HepG2 (cell line): ENCODE results near the gene WNT16. TPM values are rescaled to one million over a fixed set of nuclear protein-coding genes. Genes with fewer than 3 reads are reported as not detected.
A peak's percentile ranks its signal among the peaks of the same experiment; 100 is the strongest.

Experiments
- ATAC-seq: fragments of 200-7000 bp; cut with Tn5 transposase; 3 replicates; pipeline ENCODE4 v1.9.1; 2020; ENCODE audit warnings: mild to moderate bottlenecking, moderate library complexity
- BruUV-seq: library from RNA; stranded (reverse); fragments of 400-500 nt; replicated peaks from 2 replicates; lab custom pipeline; 2021; lab: Mats Ljungman, UMichigan
- CTCF ChIA-PET: fragments of 300-600 bp; formaldehyde crosslinking; extraction: SDS; loops from one replicate; lab custom pipeline; 2021; ENCODE audit warnings: low total read pairs, inconsistent platforms, low intra/inter-chr PET ratio; lab: Yijun Ruan, JAX
- POLR2A ChIA-PET: fragments of 350-600 bp; sonication (Branson Sonifier 250); formaldehyde crosslinking; loops from one replicate; lab custom pipeline; 2020; ENCODE audit warnings: antibody characterized with exemption, inconsistent platforms; lab: Yijun Ruan, JAX
- DNase-seq: peaks from one replicate; pipeline ENCODE4 v3.0.0-alpha.2; 2015; ENCODE audit warnings: low spot score
- FAIRE-seq: peaks from 3 replicates; lab custom pipeline; 2011; peaks lifted over from hg19 to GRCh38; lab: Jason Lieb, UNC
- H2AFZ ChIP-seq: one replicate; pipeline ENCODE4 v1.6.1; 2011; ENCODE audit warnings: low read length, inconsistent platforms
- H3K27ac ChIP-seq: fragments of 300-600 bp; 3 replicates; pipeline ENCODE4 v1.8.0; 2011; ENCODE audit warnings: mixed run types, mild to moderate bottlenecking, mixed read lengths, low read length, inconsistent platforms; ENCODE audit not compliant: insufficient read depth; ENCODE audit errors: extremely low read length
- H3K27me3 ChIP-seq, 2 experiments: fragments of 200-600 bp in 1 of 2; 2 replicates in 1 of 2; 3 replicates in 1 of 2; pipeline versions ENCODE4 v1.6.0 to v1.8.0; 2011; ENCODE audit warnings: low read length in 2 of 2, mild to moderate bottlenecking in 2 of 2, moderate library complexity in 2 of 2, inconsistent platforms in 1 of 2; ENCODE audit not compliant: insufficient read depth in 2 of 2, control insufficient read depth in 1 of 2
- H3K36me3 ChIP-seq, 2 experiments: fragments of 200-600 bp in 1 of 2; replicated peaks in 1 of 2; 2 replicates in 1 of 2; 3 replicates in 1 of 2; pipeline versions ENCODE4 v1.5.1 to v1.8.0; 2011; ENCODE audit warnings: low read length in 2 of 2, inconsistent platforms in 1 of 2; ENCODE audit not compliant: insufficient read depth in 2 of 2, control insufficient read depth in 1 of 2
- H3K4me1 ChIP-seq: 2 replicates; pipeline ENCODE4 v1.5.1; 2012; ENCODE audit warnings: low read length, inconsistent platforms; ENCODE audit not compliant: insufficient read depth
- H3K4me2 ChIP-seq: 2 replicates; pipeline ENCODE4 v1.6.0; 2011; ENCODE audit warnings: low read depth, low read length, inconsistent platforms
- H3K4me3 ChIP-seq, 3 experiments: fragments of 200-600 bp in 1 of 3; sonication (generic), shearing (Covaris generic) in 1 of 3; replicated peaks in 1 of 3; 2 replicates each; pipeline ENCODE4 v1.5.1; 2011 to 2016; ENCODE audit warnings: low read length in 3 of 3, inconsistent platforms in 2 of 3, low read depth in 2 of 3, mild to moderate bottlenecking in 2 of 3, control low read depth in 1 of 3, mixed read lengths in 1 of 3; ENCODE audit not compliant: insufficient read depth in 1 of 3
- H3K79me2 ChIP-seq: one replicate; pipeline ENCODE4 v1.6.1; 2011; ENCODE audit warnings: low read length, inconsistent platforms; ENCODE audit not compliant: insufficient read depth
- H3K9ac ChIP-seq: 2 replicates; pipeline ENCODE4 v1.6.0; 2011; ENCODE audit warnings: mild to moderate bottlenecking, low read depth, low read length, inconsistent platforms; ENCODE audit not compliant: insufficient read depth
- H3K9me3 ChIP-seq: 2 replicates; pipeline ENCODE4 v1.5.1; 2012; ENCODE audit warnings: mild to moderate bottlenecking, low read length
- H4K20me1 ChIP-seq: 2 replicates; pipeline ENCODE4 v1.6.0; 2011; ENCODE audit warnings: inconsistent platforms, mild to moderate bottlenecking, low read length, moderate library complexity; ENCODE audit not compliant: insufficient read depth
- BRCA1 ChIP-seq: sonication (generic); formaldehyde crosslinking; IDR thresholded peaks from 2 replicates; pipeline ENCODE4 v1.4.0; 2020; ENCODE audit warnings: missing genetic modification reagents
- CTCF ChIP-seq: sonication (generic); formaldehyde crosslinking; IDR thresholded peaks from 2 replicates; pipeline ENCODE4 v1.5.0; 2020; ENCODE audit warnings: mild to moderate bottlenecking, missing genetic modification reagents, moderate library complexity
- HNRNPK ChIP-seq: fragments of 200-400 bp; formaldehyde crosslinking; IDR thresholded peaks from 2 replicates; pipeline ENCODE4 v1.6.1; 2018; ENCODE audit warnings: low read length, low read depth, moderate library complexity, mild to moderate bottlenecking; ENCODE audit not compliant: poor library complexity, severe bottlenecking
- NAIF1 ChIP-seq: sonication (generic); formaldehyde crosslinking; IDR thresholded peaks from 2 replicates; pipeline ENCODE4 v1.5.0; 2020; ENCODE audit warnings: mild to moderate bottlenecking, missing genetic modification reagents, borderline replicate concordance
- RAD21 ChIP-seq: fragments of 450-650 bp; formaldehyde crosslinking; IDR thresholded peaks from 2 replicates; pipeline ENCODE4 v1.5.0; 2020; ENCODE audit warnings: mild to moderate bottlenecking
- SMC3 ChIP-seq: IDR thresholded peaks from 2 replicates; pipeline ENCODE4 v1.6.1; 2011; ENCODE audit warnings: low read length, improper control_type of control experiment
- STAG1 ChIP-seq: sonication (generic); formaldehyde crosslinking; IDR thresholded peaks from 2 replicates; pipeline ENCODE4 v1.4.0; 2020; ENCODE audit warnings: missing genetic modification reagents
- ZNF160 ChIP-seq: sonication (generic); formaldehyde crosslinking; IDR thresholded peaks from 2 replicates; pipeline ENCODE4 v1.8.0; 2022; ENCODE audit warnings: mild to moderate bottlenecking, inconsistent platforms, missing genetic modification reagents
- ZNF713 ChIP-seq: sonication (generic); formaldehyde crosslinking; IDR thresholded peaks from 2 replicates; pipeline ENCODE4 v1.4.0; 2020; ENCODE audit warnings: mild to moderate bottlenecking, missing genetic modification reagents
- WGBS: methylation state at CpG from one replicate; pipeline ENCODE4 v1.1.6; 2017; ENCODE audit warnings: low lambda C conversion rate; 5-methylcytosine and 5-hydroxymethylcytosine counted together
- in situ Hi-C: cut with HindIII; loops from 2 replicates; pipeline ENCODE4 v1.10.0; 2017; ENCODE audit warnings: low pct_unique_long_range_greater_than_20kb; ENCODE audit not compliant: extremely low pct_ligation_motif_present
- intact Hi-C: fragments of 100-400 bp; cut with micrococcal nuclease; formaldehyde crosslinking; loops from one replicate; pipeline ENCODE4 v1.10.0; 2022; ENCODE audit not compliant: unreplicated experiment
- polyA plus RNA-seq, 8 experiments: library from polyadenylated mRNA; depleted of rRNA in 3 of 8; stranded (reverse) in 7 of 8; unstranded in 1 of 8; fragments of >200 nt; fragmentation: Illumina TruSeq in 4 of 8; extraction: Trizol in 4 of 8; gene quantifications; 2 replicates each; pipeline versions ENCODE4 v1.2.1 to v1.2.3, GENCODE V29; 2011 to 2016; ENCODE audit warnings: low read depth in 4 of 8, missing spikeins in 1 of 8, mixed read lengths in 1 of 8; ENCODE audit not compliant: insufficient read depth in 1 of 8
- total RNA-seq, 5 experiments: library from RNA; depleted of rRNA; stranded (reverse); fragments of >200 nt; fragmentation: Illumina TruSeq; extraction: Trizol; gene quantifications; 2 replicates each; pipeline ENCODE4 v1.2.3, GENCODE V29; 2016; ENCODE audit warnings: low read depth in 1 of 5
- TF ChIP-seq, protein P1 (sequence below): sonication (generic); formaldehyde crosslinking; IDR thresholded peaks from 2 replicates; pipeline ENCODE4 v1.8.0; 2022; ENCODE audit warnings: low read depth, missing genetic modification reagents

WNT16 gene
- total and polyA plus RNA-seq, 2 of the 13 experiments (the other 11 are each of a cell fraction or from before 2014, with no cell fraction given): not detected

DNA sequence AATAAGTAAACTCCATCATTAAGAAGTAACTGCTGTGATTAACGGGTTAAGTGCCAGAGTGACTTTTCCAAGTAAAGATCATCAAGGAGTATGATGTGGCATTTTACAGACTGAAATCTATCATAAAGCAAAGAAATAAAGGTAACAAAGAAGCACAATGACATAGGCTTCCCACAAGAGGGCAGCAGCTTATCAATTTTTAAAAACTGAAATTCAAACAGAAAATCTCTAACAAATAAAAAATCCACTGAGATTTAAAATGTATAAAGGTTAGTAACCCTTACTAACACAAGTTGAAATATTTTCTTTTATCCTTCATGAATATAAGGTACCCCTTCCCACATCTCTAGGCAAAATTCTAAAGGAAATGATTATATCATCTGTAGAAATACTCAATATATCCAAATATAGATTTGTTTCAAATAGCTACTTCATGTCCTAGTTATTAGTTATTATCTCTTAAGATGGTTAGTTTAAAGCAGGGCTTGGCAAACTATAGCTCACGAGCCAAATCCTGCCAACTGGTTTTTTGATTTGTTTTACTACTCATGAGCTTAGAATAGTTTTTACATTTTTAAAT, 38.1 kb downstream of the WNT16 start:
- POLR2A ChIA-PET: interaction anchor here (1.2 kb wide), 1 partner anchor 30 kb away, joined by 3 read pairs; the partner anchor contains the start of gene FAM3C
- no peak overlapping the region for H2AFZ ChIP-seq

More for the DNA sequence above, 38.1 kb downstream of the WNT16 start:
- Histone ChIP-seq H3K79me2 (no peaks in the 10 kb centered on the region), H3K9ac (no peak overlapping the region), H3K4me1 (no peaks in the 10 kb centered on the region), H3K27ac (no peak overlapping the region), H3K27me3 (no peaks in the 10 kb centered on the region), H3K36me3 (peaks cover 1 to 16% of the 10 kb centered on the region in 2 experiments; a peak in 3 of 5 replicates), H4K20me1 (no peaks in the 10 kb centered on the region), H3K4me2 (no peak overlapping the region), H3K4me3 (no peak overlapping the region), H3K9me3 (no peaks in the 10 kb centered on the region)
- DNase-seq (peak; percentile 18), ATAC-seq (no peak), FAIRE-seq (peak; percentile 47)
- TF ChIP-seq, protein P1, sequence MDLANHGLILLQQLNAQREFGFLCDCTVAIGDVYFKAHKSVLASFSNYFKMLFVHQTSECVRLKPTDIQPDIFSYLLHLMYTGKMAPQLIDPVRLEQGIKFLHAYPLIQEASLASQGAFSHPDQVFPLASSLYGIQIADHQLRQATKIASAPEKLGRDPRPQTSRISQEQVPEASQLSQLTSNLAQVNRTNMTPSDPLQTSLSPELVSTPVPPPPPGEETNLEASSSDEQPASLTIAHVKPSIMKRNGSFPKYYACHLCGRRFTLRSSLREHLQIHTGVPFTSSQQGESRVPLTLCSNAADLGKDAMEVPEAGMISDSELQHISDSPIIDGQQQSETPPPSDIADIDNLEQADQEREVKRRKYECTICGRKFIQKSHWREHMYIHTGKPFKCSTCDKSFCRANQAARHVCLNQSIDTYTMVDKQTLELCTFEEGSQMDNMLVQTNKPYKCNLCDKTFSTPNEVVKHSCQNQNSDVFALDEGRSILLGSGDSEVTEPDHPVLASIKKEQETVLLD (CRISPR knock-in tag): no peak
- TF ChIP-seq BRCA1 (no peak), CTCF (CRISPR knock-in tag) (peak; percentile 61), ZNF160 (CRISPR knock-in tag) (no peak), RAD21 (CRISPR knock-in tag) (0 out of 2 replicates have a peak, but pooled peaks have one; percentile 31), ZNF713 (CRISPR knock-in tag) (no peak), STAG1 (peak; percentile 70), HNRNPK (peak; percentile 2), NAIF1 (CRISPR knock-in tag) (no peak), SMC3 (peak; percentile 58; the same call in 1 of the 2 replicates)
- WGBS: 76% methylated on average over 2 of the region's 2 CpGs
- intact Hi-C loops (loop anchor here (1.0 kb wide), 2 partner anchors 31 to 180 kb away; no protein-coding TSS in a partner anchor), in situ Hi-C loops (loop anchor here (5.0 to 10.0 kb wide), 2 partner anchors 180 to 638 kb away; no protein-coding TSS in a partner anchor)
- no TSS peak for BruUV-seq
- CTCF ChIA-PET: interaction anchor here (1.6 to 2.6 kb wide), 3 partner anchors 30 to 627 kb away, joined by 5 to 34 read pairs (median 8); partner anchors contain the start of gene FAM3C
